Liver (tissue), 3 donors: ENCODE measurements around the gene TEX261.

Experiments used
- EGR1 ChIP-seq, 2 donors: IDR thresholded peaks; 2 replicates each; pipeline ENCODE4 v1.6.1; 2016 to 2018; ENCODE audit warnings: antibody characterized with exemption in 2 of 2, low read depth in 2 of 2
- HNF4G ChIP-seq: IDR thresholded peaks from 2 replicates; pipeline ENCODE4 v1.6.1; 2016; ENCODE audit warnings: antibody characterized with exemption
- RAD21 ChIP-seq, 2 donors: IDR thresholded peaks; 2 replicates each; pipeline ENCODE4 v1.6.1; 2016; ENCODE audit warnings: antibody characterized with exemption in 2 of 2, mild to moderate bottlenecking in 2 of 2
- SP1 ChIP-seq: IDR thresholded peaks from 2 replicates; pipeline ENCODE4 v1.6.1; 2018; ENCODE audit warnings: antibody characterized with exemption, mild to moderate bottlenecking
- YY1 ChIP-seq: IDR thresholded peaks from 2 replicates; pipeline ENCODE4 v1.6.1; 2016; ENCODE audit warnings: antibody characterized with exemption, mild to moderate bottlenecking
- TF ChIP-seq, protein P1 (sequence below): fragments of 150-350 bp; IDR thresholded peaks from 2 replicates; pipeline ENCODE4 v1.5.1; 2017; ENCODE audit warnings: improper control_type of control experiment, low read depth, low read length; ENCODE audit not compliant: missing input control
- TF ChIP-seq, protein P2 (sequence below): IDR thresholded peaks from 2 replicates; pipeline ENCODE4 v1.6.1; 2016; ENCODE audit warnings: antibody characterized with exemption, mild to moderate bottlenecking
- TF ChIP-seq, protein P3 (sequence below): IDR thresholded peaks from 2 replicates; pipeline ENCODE4 v1.6.1; 2016; ENCODE audit warnings: antibody characterized with exemption
- TF ChIP-seq, protein P4 (sequence below): IDR thresholded peaks from 2 replicates; pipeline ENCODE4 v1.6.1; 2016; ENCODE audit warnings: antibody characterized with exemption
- donor health status: healthy.
- donor health status: healthy.

DNA sequence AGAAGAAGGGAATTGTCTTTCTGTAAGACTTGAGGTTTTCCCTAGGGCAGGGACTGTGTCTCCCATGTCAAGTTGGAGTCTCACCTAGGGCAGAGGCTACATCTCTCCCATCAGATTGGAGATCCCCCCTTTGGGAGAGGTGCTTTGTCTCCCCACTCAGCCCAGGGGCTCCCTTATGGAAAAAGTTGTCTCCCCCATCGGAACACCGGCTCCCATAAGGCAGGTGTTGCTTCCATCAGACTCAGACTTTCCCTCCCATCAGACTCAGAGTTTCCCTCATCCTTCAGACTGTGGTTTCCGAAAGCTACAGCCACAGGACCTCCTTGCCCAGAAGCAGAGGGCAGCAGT lies 10.5 kb downstream of the TEX261 start:
- TF ChIP-seq, protein P1, sequence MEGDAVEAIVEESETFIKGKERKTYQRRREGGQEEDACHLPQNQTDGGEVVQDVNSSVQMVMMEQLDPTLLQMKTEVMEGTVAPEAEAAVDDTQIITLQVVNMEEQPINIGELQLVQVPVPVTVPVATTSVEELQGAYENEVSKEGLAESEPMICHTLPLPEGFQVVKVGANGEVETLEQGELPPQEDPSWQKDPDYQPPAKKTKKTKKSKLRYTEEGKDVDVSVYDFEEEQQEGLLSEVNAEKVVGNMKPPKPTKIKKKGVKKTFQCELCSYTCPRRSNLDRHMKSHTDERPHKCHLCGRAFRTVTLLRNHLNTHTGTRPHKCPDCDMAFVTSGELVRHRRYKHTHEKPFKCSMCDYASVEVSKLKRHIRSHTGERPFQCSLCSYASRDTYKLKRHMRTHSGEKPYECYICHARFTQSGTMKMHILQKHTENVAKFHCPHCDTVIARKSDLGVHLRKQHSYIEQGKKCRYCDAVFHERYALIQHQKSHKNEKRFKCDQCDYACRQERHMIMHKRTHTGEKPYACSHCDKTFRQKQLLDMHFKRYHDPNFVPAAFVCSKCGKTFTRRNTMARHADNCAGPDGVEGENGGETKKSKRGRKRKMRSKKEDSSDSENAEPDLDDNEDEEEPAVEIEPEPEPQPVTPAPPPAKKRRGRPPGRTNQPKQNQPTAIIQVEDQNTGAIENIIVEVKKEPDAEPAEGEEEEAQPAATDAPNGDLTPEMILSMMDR = no peak
- TF ChIP-seq SP1 (no peak), YY1 (no peak), RAD21 (IDR thresholded peaks at IDR 0.05) (no peak), HNF4G (no peak), EGR1 (IDR thresholded peaks at IDR 0.05; ENCODE audit: low read depth in 2 of 2) (no peak)
- TF ChIP-seq, protein P2, sequence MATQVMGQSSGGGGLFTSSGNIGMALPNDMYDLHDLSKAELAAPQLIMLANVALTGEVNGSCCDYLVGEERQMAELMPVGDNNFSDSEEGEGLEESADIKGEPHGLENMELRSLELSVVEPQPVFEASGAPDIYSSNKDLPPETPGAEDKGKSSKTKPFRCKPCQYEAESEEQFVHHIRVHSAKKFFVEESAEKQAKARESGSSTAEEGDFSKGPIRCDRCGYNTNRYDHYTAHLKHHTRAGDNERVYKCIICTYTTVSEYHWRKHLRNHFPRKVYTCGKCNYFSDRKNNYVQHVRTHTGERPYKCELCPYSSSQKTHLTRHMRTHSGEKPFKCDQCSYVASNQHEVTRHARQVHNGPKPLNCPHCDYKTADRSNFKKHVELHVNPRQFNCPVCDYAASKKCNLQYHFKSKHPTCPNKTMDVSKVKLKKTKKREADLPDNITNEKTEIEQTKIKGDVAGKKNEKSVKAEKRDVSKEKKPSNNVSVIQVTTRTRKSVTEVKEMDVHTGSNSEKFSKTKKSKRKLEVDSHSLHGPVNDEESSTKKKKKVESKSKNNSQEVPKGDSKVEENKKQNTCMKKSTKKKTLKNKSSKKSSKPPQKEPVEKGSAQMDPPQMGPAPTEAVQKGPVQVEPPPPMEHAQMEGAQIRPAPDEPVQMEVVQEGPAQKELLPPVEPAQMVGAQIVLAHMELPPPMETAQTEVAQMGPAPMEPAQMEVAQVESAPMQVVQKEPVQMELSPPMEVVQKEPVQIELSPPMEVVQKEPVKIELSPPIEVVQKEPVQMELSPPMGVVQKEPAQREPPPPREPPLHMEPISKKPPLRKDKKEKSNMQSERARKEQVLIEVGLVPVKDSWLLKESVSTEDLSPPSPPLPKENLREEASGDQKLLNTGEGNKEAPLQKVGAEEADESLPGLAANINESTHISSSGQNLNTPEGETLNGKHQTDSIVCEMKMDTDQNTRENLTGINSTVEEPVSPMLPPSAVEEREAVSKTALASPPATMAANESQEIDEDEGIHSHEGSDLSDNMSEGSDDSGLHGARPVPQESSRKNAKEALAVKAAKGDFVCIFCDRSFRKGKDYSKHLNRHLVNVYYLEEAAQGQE = no peak
- TF ChIP-seq, protein P3, sequence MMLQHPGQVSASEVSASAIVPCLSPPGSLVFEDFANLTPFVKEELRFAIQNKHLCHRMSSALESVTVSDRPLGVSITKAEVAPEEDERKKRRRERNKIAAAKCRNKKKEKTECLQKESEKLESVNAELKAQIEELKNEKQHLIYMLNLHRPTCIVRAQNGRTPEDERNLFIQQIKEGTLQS = no peak
- TF ChIP-seq, protein P4, sequence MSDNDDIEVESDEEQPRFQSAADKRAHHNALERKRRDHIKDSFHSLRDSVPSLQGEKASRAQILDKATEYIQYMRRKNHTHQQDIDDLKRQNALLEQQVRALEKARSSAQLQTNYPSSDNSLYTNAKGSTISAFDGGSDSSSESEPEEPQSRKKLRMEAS = no peak
